ENCODE data around the gene SYNE1. TPM values are rescaled to one million over a fixed set of nuclear protein-coding genes. Genes with fewer than 3 reads are reported as not detected.
"Not testable (repeated sequence)": the region's sequence is repeated elsewhere in the genome, so short reads cannot be mapped to it uniquely, and the experiment has no call there.

Gene SYNE1
- total and polyA plus RNA-seq, 7 donors, result 7.2 to 203 (median 86.4) TPM

GRCh38 chr6:152661776-152662175 is 24.6 kb upstream of the SYNE1 start:
- H3K27ac ChIP-seq, result no peak overlapping the region
- TF ChIP-seq POLR2A (IDR thresholded peaks at IDR 0.05) (no peak), EP300 (IDR thresholded peaks at IDR 0.05) (no peak), POLR2AphosphoS5 (IDR thresholded peaks at IDR 0.05) (no peak), CTCF (IDR thresholded peaks at IDR 0.05) (no peak)
- intact Hi-C loops (cut with DNase I), result no loop called here
- no peaks in the 10 kb centered on the region for H3K9me3 ChIP-seq
- H3K36me3 ChIP-seq, result no peaks in the 10 kb centered on the region
- WGBS, 2 donors, result 82 to 89% methylated on average over 3 of the region's 3 CpGs
- H3K27me3 ChIP-seq, result no peaks in the 10 kb centered on the region
- H3K4me3 ChIP-seq, result no peak overlapping the region
- no peak for DNase-seq
- H3K4me1 ChIP-seq, result no peaks in the 10 kb centered on the region

- DNase-seq, result no peak
- no peak overlapping the region for H3K27ac ChIP-seq
- no peak for TF ChIP-seq EP300 (IDR thresholded peaks at IDR 0.05)
- no peak for TF ChIP-seq POLR2A (IDR thresholded peaks at IDR 0.05)
- no peak for TF ChIP-seq POLR2AphosphoS5 (IDR thresholded peaks at IDR 0.05)
- no peak for TF ChIP-seq CTCF (IDR thresholded peaks at IDR 0.05)
- H3K36me3 ChIP-seq, result no peaks in the 10 kb centered on the region
- intact Hi-C loops (cut with DNase I), result no loop called here
- H3K27me3 ChIP-seq, result no peaks in the 10 kb centered on the region
- H3K4me1 ChIP-seq, result peaks cover 0 to 11% (median 0%) of the 10 kb centered on the region in 4 donors
- no peak overlapping the region for H3K4me3 ChIP-seq
- no peaks in the 10 kb centered on the region for H3K9me3 ChIP-seq
- 69 to 79% methylated on average over 3 of the region's 3 CpGs for WGBS, 2 donors
These were observed 14.8 kb upstream of the SYNE1 start for GRCh38 chr6:152651986-152652385.

- Histone ChIP-seq H3K4me3 (no peak overlapping the region), H3K27ac (peak overlapping the region in 2 of 4 donors; percentile 38 to 40), H3K9me3 (no peaks in the 10 kb centered on the region), H3K36me3 (no peaks in the 10 kb centered on the region), H3K4me1 (peaks cover 0 to 11% (median 0%) of the 10 kb centered on the region in 4 donors), H3K27me3 (no peaks in the 10 kb centered on the region)
- 71 to 85% methylated on average over 2 of the region's 2 CpGs for WGBS, 2 donors
- intact Hi-C loops (cut with DNase I), result no loop called here
- DNase-seq, result no peak
- TF ChIP-seq CTCF (IDR thresholded peaks at IDR 0.05) (no peak), POLR2AphosphoS5 (IDR thresholded peaks at IDR 0.05) (peak in 1 of 4 donors; percentile 38)
These were observed 10.9 kb upstream of the SYNE1 start for GRCh38 chr6:152648105-152648504.

GRCh38 chr6:152646732-152647131 is 9.6 kb upstream of the SYNE1 start:
- intact Hi-C loops (cut with DNase I); H3K9me3 ChIP-seq; DNase-seq; H3K4me3 ChIP-seq; H3K36me3 ChIP-seq; H3K27me3 ChIP-seq; H3K27ac ChIP-seq: not testable (repeated sequence)
- 44 to 77% methylated on average over 4 of the region's 4 CpGs for WGBS, 2 donors
- peaks cover 0 to 11% (median 0%) of the 10 kb centered on the region in 4 donors for H3K4me1 ChIP-seq

- no peak for TF ChIP-seq POLR2A (IDR thresholded peaks at IDR 0.05)
- TF ChIP-seq CTCF (IDR thresholded peaks at IDR 0.05), result peak in 2 of 4 experiments; percentile 23 to 43
- DNase-seq, result no peak
- H3K4me3 ChIP-seq, result no peak overlapping the region
- intact Hi-C loops (cut with DNase I), result no loop called here
- H3K27ac ChIP-seq, result no peak overlapping the region
- H3K4me1 ChIP-seq, result peaks cover 0 to 7% (median 1%) of the 10 kb centered on the region in 4 donors
- H3K36me3 ChIP-seq, result no peaks in the 10 kb centered on the region
- 43 to 46% methylated on average over 8 of the region's 8 CpGs for WGBS, 2 donors
- no peaks in the 10 kb centered on the region for H3K9me3 ChIP-seq
- no peaks in the 10 kb centered on the region for H3K27me3 ChIP-seq
These were observed 5.6 kb upstream of the SYNE1 start for GRCh38 chr6:152642578-152643375.

All from sigmoid colon (tissue), 7 donors.